Measurements from ENCODE around the gene SUN2.
A peak's percentile ranks its signal among the peaks of the same experiment; 100 is the strongest.
"Not testable (repeated sequence)": the region's sequence is repeated elsewhere in the genome, so short reads cannot be mapped to it uniquely, and the experiment has no call there.

SUN2 gene

GRCh38 chr22:38755911-38756532 lies at the start of gene SUN2:
SUN2 (minus strand) TSS chr22:38755998; CDS start chr22:38752628, 3,370 bp downstream.
- peaks cover 30% of the 10 kb centered on the region for H3K4me1 ChIP-seq (ENCODE audit: low read length)
- no peaks in the 10 kb centered on the region for H3K9me3 ChIP-seq (ENCODE audit: insufficient read depth, low read length)
- peaks cover 21% of the 10 kb centered on the region for H3K79me2 ChIP-seq (ENCODE audit: low read length)
- peak within 1 kb of the TSS; percentile 96 for H3K9ac ChIP-seq (ENCODE audit: low read length)
- peaks cover 6% of the 10 kb centered on the region for H4K20me1 ChIP-seq (ENCODE audit: insufficient read depth, low read length)
- H3K4me3 ChIP-seq (ENCODE audit: low read length), result peak within 1 kb of the TSS; percentile 94
- H3K4me2 ChIP-seq (ENCODE audit: low read length), result peak within 1 kb of the TSS; percentile 97
- peaks cover 30% of the 10 kb centered on the region for H3K36me3 ChIP-seq (replicated peaks; ENCODE audit: low read depth, low read length)
- peak within 1 kb of the TSS; percentile 78; the same call in 1 of the 2 replicates for H2AFZ ChIP-seq (ENCODE audit: low read depth, low read length)
- no peak for TF ChIP-seq CTCF (IDR thresholded peaks at IDR 0.05; ENCODE audit: low read depth, low read length)
- no peak for TF ChIP-seq EZH2phosphoT487 (IDR thresholded peaks at IDR 0.05; ENCODE audit: low read depth)
- H3K27ac ChIP-seq (ENCODE audit: low read length), result peak within 1 kb of the TSS; percentile 61
- no peaks in the 10 kb centered on the region for H3K27me3 ChIP-seq (ENCODE audit: low read depth, low read length)

GRCh38 chr22:38805041-38805593 lies 49.3 kb upstream of the SUN2 start:
- H3K36me3 ChIP-seq (replicated peaks; ENCODE audit: low read depth, low read length); H3K4me1 ChIP-seq (ENCODE audit: low read length); H3K79me2 ChIP-seq (ENCODE audit: low read length); H3K9ac ChIP-seq (ENCODE audit: low read length); H4K20me1 ChIP-seq (ENCODE audit: insufficient read depth, low read length); H3K4me2 ChIP-seq (ENCODE audit: low read length); H3K4me3 ChIP-seq (ENCODE audit: low read length); H2AFZ ChIP-seq (ENCODE audit: low read depth, low read length); H3K27ac ChIP-seq (ENCODE audit: low read length); H3K9me3 ChIP-seq (ENCODE audit: insufficient read depth, low read length); H3K27me3 ChIP-seq (ENCODE audit: low read depth, low read length): not testable (repeated sequence)

- no peak for TF ChIP-seq EZH2phosphoT487 (IDR thresholded peaks at IDR 0.05; ENCODE audit: low read depth)
- TF ChIP-seq CTCF (IDR thresholded peaks at IDR 0.05; ENCODE audit: low read depth, low read length), result no peak
- no peaks in the 10 kb centered on the region for H4K20me1 ChIP-seq (ENCODE audit: insufficient read depth, low read length)
- no peak overlapping the region for H3K27ac ChIP-seq (ENCODE audit: low read length)
- H3K27me3 ChIP-seq (ENCODE audit: low read depth, low read length), result peaks cover 28% of the 10 kb centered on the region; the same call in 1 of the 2 replicates
- H3K9ac ChIP-seq (ENCODE audit: low read length), result no peak overlapping the region
- no peaks in the 10 kb centered on the region for H3K79me2 ChIP-seq (ENCODE audit: low read length)
- no peaks in the 10 kb centered on the region for H3K36me3 ChIP-seq (replicated peaks; ENCODE audit: low read depth, low read length)
- H3K4me1 ChIP-seq (ENCODE audit: low read length), result no peaks in the 10 kb centered on the region
- H3K4me3 ChIP-seq (ENCODE audit: low read length), result no peak overlapping the region
- no peaks in the 10 kb centered on the region for H3K9me3 ChIP-seq (ENCODE audit: insufficient read depth, low read length)
- no peak overlapping the region for H2AFZ ChIP-seq (ENCODE audit: low read depth, low read length)
- no peak overlapping the region for H3K4me2 ChIP-seq (ENCODE audit: low read length)
Observed at GRCh38 chr22:38802671-38803121, 46.9 kb upstream of the SUN2 start.

- Histone ChIP-seq H3K27me3 (ENCODE audit: low read depth, low read length) (peaks cover 44% of the 10 kb centered on the region), H3K4me1 (ENCODE audit: low read length) (peaks cover 2% of the 10 kb centered on the region), H3K9me3 (ENCODE audit: insufficient read depth, low read length) (no peaks in the 10 kb centered on the region), H4K20me1 (ENCODE audit: insufficient read depth, low read length) (no peaks in the 10 kb centered on the region), H3K36me3 (replicated peaks; ENCODE audit: low read depth, low read length) (no peaks in the 10 kb centered on the region), H3K4me3 (ENCODE audit: low read length) (no peak overlapping the region), H2AFZ (ENCODE audit: low read depth, low read length) (no peak overlapping the region), H3K4me2 (ENCODE audit: low read length) (no peak overlapping the region), H3K9ac (ENCODE audit: low read length) (no peak overlapping the region), H3K27ac (ENCODE audit: low read length) (no peak overlapping the region), H3K79me2 (ENCODE audit: low read length) (no peaks in the 10 kb centered on the region)
- no peak for TF ChIP-seq EZH2phosphoT487 (IDR thresholded peaks at IDR 0.05; ENCODE audit: low read depth)
- no peak for TF ChIP-seq CTCF (IDR thresholded peaks at IDR 0.05; ENCODE audit: low read depth, low read length)
Observed at GRCh38 chr22:38799265-38800002, 43.6 kb upstream of the SUN2 start.
